ENCODE data around the gene MAB21L2.

DNA sequence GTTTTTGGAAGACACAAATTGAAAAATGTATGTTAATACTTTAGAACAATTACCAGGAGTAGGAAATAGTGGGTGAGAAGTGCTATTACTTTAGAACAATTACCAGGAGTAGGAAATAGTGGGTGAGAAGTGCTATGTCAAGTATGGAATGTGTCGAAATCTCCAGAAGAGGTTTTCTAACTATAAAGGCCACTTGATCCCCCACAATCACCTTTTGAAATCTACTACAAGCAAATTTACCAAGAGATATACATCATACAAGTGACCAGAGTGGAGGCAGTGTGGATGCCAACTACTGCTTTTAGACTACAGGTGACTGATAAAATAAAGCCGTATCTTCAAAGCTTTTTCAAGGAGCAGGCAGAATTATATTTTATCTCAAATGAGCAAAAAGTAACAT lies 43.1 kb downstream of the MAB21L2 start:
- no peak for TF ChIP-seq POLR2A (IDR thresholded peaks at IDR 0.05)
- no peak for TF ChIP-seq CTCF (IDR thresholded peaks at IDR 0.05)
- no peak for TF ChIP-seq POLR2AphosphoS5 (IDR thresholded peaks at IDR 0.05)
- TF ChIP-seq EP300 (IDR thresholded peaks at IDR 0.05) = no peak
